GM21381 (cell line): Measurements from ENCODE around the gene SLC44A5.
"Not testable (repeated sequence)": the region's sequence is repeated elsewhere in the genome, so short reads cannot be mapped to it uniquely, and the experiment has no call there.

ENCODE experiments used
- ATAC-seq: cut with Tn5 transposase; IDR thresholded peaks from one replicate; pipeline ENCODE4 v1.9.1; 2021; ENCODE audit warnings: mild to moderate bottlenecking, moderate library complexity; ENCODE audit not compliant: unreplicated experiment

The SLC44A5 gene

DNA sequence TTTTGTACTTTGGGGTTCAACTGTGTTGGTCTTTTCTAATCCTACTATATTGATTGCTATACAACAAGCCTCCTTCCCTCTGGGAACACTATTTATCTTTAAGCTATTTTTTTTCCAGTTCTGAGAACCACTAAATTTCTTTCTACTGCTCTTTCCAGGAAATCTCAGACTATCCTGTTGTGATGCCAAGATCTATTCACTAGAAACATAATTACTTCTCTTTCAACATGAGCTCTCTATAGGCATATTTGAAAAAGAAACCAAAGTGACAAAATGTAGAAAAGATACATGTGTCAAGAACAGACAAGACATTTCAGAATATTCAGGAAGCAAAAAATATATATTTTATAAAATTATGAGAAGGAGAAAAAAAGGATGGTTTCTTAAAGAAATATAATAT lies 82.9 kb downstream of the SLC44A5 start:
- no peak for ATAC-seq

DNA sequence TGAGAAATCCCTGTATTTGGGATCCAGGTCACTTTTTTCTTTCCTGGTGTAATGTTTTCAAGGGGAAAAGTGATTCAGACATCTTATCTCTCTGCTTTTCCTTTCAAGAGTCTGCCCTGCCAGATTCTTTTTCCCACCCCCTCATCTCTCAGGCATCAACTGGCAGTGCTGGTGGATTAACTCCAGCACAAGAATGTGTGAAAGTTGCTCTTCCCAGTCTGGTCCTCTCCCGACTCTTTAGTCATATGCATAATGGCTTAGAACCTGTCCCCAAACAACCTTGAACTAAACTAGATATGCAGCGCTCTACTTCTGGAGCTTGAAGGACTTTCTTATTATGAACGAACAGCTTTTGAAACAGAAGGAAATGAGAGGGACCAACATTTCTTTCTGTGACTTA lies 88.5 kb downstream of the SLC44A5 start:
- ATAC-seq: no peak

DNA sequence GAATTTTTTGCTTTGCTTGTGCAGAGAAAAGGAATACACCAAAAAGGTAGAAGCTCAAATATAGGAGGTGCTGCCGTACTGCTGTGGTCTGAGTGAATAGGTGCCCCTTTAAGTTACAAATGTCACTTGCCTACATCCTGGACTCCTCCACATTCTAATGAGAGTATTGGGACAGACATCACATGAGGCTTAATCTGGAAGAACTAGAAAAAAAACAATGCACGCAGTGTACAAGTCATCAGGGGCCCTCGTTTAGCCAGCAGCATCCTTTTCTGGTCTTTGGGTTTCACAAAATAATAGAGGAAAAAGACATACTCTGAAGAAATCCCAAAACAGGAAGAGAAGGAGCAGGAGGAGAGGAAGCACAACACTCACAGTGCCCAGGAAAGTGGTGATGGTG lies 89.3 kb downstream of the SLC44A5 start:
- ATAC-seq: no peak

DNA sequence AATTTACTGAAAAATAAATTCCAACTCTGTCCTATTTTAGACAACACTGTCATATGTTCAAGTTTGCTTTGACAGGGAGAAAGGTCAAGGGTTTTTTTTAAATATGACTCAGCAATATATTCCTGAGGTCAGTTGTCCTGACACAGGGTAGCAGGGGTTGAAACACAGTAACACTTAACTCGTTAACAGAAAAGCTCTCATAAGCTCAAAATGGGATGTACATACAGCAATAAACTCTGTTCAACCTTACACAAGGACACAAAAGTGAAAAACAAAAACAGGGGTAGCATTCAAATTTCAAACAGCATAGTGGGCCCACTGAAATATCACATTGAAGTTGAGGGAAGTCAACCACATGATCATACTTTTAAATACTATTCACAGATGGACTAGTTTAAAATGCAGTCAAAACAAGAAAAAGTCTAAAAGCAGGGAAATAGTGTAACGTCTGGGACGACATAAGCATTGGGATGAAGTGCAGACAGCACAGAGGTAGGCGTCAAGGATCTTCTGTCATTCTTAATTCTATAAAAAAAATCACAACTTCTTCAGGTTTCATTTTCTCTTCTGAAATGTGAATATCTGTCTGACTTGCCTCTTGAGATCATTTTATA lies 89.9 kb downstream of the SLC44A5 start:
- ATAC-seq: no peak

DNA sequence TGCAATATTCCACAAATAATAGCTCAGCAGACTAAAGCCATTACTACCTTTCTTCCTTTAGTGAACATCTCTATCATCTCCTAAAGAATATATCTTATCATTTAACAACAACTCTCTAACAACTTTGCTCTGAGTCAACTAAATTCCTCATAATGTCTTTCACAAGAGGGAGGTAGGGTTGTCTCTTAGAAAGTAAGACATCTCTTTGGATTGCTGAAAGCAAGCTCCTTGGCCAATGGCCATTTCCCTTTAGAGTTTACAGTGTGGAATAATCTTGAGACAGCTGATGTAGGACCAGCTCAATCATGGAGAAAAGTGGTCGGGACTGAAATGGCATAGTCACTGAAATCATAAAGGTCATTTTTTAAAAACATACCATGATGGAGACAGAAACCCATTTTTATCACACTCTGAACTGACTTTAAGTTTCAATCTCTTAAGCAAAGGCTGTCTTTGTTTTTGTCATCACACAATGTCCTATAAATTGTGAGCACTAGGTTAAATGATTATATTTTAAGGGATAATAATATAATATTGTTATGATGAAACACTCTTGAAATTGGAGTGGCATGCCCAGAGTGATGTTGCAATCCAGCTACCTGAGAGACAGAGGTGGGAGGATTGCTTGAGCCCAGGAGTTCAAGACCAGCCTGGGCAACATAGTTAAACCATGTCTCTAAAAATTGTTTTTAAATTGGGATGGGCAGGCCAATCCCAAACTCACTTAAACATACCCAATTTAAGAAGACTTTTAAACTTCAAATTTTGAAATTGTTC lies 91.1 kb downstream of the SLC44A5 start:
- ATAC-seq: no peak

DNA sequence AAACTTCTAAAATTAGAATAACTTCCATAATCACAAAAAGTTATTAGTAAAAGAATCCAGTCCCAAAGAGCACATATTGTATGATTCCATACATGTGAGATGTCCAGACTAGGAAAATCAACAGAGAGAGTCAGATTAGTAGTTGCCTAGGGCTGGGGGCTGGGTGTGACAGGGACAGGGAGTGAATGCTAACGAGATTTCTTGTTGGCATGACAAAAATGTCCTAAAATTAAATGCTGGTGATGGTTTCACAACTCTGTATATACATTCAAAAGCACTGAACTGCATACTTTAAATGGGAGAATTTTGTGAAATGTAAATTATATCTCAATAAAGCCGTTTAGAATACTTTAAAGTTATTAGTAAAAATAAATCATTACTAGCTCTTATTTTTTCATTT lies 92.2 kb downstream of the SLC44A5 start:
- no peak for ATAC-seq

DNA sequence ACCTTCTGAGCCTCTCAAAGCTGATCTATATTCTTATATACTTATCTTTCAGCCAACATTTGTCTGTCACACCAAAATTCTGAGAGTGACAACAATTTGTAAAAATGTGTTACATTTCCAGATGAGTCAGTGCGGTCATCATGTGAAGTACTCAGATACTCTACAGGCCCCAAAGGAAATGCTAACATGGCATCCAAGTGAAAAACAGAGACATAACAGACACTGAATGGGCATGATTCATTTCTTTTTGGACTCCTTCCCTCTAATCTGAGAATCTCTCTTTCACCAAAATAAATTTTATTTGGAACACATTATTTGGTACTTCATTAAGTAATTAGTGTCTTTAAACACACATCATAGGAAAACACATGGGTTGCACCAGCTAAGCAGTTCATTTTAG lies 96.6 kb downstream of the SLC44A5 start:
- ATAC-seq: no peak

DNA sequence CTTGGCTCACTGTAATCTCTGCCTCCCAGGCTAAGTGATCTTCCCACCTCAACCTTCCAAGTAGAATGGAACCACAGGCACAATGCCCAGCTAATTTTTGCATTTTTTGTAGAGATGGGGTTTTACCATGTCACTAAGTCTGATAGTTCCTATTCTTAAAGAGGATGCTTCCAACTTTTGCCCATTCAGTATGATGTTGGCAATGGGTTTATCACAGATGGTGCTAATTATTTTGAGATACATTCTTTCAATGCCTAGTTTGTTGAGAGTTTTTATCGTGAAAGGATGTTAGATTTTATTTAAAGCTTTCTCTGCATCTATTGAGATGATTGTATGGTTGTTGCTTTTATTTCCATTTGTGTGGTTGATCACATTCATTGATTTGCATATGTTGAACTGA lies 103.9 kb downstream of the SLC44A5 start:
- no peak for ATAC-seq

DNA sequence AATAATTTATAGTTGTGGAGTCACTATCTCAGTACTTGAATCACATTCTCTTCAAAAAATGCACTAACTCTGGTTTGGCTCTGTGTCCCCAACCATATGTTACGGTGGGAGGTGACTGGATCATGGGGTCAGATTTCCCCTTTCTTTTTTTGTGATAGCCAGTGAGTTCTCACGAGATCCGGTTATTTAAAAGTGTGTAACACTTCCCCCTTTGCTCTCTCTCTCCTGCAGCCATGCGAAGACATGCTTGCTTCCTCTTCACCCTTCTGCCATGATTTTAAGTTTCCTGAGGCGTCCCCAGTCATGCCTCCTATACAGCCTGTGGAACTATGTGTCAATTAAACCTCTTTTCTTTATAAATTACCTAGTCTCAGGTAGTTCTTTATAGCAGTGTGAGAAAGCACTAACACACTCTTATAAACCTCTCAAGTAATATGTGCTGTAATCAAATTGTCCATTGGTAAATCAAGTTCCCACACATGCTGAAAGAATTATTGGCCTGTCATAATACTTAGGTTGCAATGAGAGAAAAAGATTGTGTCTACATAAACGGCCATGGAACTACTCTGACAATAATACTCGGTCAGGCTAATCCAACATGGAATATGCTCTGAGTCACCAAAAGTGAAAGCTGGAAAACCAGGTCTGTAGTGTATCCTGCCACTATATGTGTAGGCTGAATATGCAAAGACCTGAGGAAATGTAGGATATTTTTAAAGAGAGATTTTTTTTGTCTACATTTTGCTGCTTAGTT lies 107.5 kb downstream of the SLC44A5 start:
- no peak for ATAC-seq

DNA sequence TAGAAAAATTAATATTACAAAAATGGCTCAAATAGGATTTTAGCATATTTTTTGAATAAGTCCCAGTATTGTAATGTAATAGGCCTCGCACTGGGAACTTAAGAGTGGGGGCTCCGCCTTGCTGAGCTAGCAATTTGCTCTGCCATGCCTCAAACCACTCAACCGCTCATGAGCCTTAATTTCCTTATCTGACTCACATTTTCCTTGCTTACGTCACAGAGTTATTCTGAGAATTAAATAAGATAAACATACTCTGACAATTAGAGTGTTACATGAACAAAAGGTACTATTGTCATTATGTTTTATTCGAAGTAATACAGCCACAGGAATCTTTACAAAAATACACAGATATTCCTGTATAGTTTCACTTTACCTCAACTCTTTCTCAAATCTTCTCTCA lies 108.1 kb downstream of the SLC44A5 start:
- ATAC-seq: no peak

DNA sequence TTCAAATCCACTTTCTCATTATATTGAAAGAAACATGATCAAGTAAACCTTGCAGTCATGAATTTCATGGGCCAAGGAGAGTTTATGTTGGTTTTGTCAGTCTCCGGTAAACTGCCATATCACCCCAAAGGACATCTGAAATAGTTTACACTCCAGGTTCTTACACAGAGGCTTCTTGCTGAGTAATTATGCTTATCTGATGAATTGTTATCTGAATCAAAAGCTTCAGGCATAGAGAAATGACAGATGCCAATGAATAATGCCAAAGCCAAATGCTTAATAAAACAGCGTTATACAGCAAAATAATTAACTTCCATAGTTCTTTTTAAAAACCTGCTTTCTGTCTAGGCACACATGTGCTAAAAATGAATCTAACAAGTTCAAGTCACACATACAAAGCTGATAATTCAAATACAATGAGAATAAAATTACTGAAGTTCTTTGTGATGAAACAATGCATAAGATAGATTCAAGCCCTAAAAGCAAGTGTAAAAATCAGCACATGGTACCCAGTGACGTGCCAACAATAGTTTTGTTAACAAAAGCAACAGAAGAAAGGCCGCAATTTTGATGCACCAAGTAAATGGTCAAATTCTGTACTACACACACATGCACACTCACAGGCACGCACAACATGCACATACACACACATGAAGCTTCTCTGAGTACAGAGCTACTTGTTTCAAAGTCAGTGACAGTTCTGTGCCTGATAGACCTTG lies 109.2 kb downstream of the SLC44A5 start:
- ATAC-seq: no peak

DNA sequence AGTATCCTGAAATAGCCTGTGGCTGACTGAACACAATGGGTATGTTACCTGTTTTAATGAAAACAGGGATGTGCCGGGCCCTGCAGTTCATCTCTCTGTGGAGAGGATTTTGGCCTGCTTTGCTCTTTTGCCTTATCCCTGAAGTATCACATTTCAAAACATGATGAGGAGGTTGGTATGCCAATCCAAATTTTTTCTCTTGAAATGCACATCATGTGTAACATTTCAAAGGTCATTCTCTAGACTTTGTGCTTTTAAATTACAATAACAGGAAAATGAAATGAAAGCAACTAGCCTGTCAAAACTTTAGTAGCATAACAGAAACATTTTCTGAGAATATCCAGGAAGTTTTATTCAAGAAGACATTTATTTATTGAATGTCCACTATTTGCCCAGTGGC lies 118.9 kb downstream of the SLC44A5 start:
- no peak for ATAC-seq

DNA sequence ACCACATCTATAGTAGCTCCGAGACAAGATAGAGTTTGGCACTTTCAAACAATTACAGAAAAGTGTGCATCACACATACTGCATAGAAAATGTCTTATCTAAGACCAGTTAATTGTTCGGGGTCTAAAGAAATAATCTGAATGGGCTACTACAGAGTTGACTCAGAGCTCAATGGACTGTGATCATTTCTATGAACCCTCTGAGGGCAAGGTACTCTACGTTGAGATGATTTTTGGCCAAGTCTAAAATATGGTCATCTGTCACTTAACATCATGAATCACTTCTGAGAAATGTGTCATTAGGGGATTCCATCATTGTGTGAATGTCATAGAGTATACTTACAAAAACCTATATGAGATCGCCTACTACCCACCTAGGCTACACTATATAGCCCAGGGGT lies 123.5 kb downstream of the SLC44A5 start:
- no peak for ATAC-seq

DNA sequence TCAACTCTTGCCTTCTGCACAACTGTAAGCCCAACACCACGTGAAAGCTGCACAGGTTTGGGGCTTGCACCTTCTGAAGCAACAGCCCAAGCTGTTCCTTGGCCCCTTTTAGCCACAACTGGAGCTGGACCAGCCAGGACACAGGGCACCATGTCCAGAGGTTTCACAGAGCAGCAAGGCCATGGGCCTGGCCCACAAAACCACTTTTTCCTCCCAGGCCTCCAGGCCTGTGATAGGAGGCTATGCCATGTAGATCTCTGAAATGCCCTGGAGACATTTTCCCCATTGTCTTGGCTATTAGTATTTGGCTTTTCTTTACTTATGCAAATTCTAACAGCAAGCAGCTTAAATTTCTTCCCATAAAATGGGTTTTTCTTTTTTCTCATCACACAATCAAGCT lies 126.1 kb downstream of the SLC44A5 start:
- ATAC-seq: no peak

DNA sequence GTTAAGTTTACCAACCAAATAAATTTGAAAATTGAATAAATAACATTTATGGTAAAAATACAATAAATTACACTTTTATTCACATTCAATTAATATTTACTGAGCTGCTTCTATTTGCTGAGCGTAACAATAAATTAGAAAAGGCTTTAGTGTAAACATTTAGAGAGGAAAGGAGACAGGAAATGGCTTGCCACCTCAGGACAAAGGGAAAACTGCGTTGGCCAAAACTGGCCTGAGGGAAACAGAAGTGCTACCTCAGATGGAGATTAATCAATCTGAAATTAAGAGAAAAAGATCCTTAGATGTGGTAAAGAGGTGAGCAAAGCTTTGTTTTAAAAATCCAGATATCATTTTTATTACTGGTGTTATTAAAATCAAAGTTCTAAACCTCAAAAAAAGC lies 128.0 kb downstream of the SLC44A5 start:
- no peak for ATAC-seq

DNA sequence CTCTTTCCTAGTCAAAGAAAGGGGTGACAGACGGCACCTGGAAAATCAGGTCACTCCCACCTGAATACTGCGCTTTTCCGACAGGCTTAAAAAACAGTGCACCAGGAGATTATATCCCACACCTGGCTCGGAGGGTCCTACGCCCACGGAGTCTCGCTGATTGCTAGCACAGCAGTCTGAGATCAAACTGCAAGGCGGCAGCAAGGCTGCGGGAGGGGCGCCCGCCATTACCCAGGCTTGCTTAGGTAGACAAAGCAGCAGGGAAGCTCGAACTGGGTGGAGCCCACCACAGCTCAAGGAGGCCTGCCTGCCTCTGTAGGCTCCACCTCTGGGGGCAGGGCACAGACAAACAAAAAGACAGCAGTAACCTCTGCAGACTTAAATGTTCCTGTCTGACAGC lies 134.4 kb downstream of the SLC44A5 start:
- not testable (repeated sequence) for ATAC-seq

DNA sequence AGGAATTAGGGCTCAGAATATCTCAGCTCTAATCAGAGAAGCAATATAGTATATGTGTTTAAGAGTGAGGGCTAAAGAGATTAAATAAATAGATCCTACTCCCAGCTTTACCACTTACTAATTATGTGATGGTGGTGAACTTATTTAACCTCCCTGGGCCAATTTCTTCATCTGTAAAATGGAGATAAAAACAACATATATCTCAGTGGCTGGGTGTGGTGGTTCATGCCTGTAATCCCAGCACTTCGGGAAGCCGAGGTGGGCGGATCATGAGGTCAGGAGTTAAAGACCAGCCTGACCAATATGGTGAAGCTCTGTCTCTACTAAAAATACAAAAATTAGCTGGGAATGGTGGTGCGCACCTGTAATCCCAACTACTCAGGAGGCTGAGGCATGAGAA lies 135.2 kb downstream of the SLC44A5 start:
- ATAC-seq: no peak

DNA sequence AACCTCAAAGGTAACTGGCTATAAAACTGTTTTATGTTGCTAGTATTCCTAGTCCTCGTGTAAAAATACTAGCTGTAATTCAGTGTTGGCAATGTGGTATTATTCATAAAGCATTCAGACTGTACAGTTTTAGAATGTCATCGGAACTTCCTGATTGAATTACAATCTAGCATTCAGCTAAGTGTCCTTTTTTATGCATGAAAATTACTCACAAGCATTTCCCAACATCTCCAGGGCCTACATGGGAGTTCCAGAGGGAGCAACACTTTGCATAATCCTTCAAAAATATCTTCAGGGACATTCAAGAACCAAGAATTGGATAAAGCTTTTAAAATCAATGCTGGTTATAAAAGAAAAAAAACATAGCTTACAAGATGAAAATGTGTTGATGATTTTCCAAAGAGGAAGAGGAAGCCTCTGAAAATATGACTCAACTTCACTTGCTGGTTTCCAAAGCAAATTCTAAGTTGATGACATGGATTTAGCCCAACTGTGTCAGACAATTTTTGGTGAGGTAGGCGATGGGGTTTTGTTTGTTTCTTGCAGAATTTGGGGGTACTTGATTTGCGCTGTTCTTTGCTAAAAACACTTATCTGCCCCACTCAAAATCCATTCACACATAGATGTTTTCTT lies 137.8 kb downstream of the SLC44A5 start:
- no peak for ATAC-seq

DNA sequence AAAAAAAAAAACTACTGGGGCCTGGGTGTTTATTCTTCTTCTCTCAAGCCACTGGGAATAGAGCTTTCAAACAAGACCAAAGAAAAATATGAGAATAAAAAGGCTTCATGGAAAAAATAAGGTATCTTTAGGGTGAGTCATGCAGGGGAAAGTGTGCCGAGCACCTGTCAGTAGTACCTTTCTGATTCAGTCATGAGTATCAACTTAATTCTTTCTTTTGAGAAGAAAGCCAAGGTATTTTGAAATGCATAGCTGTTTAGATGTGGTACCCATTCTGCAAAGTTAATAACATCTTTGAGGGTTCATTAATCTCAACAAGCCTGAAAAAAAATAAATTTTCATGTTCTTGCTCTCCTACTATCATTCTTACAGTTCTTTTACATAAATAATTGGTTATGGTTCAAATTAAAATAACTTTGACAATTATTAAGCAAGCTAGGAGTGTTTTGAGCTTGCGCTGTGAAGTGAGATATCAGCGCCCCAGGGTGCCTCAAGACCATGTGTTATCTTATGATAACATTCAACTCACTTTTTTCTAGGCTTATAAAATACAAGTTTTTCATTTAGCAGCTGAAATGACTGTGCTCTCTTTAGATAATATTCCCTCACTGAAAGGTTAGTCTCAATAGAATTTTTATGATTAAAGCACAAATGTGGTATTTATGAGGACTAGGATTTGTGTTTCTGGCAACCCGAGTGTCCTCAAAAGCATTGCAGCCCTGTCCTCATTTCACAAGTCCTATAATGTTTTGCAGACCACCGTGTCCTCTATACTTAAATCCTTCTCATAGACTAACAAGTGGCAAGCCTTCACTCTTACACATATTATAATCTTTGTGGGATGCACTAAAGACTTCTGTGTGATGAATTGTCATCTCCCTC lies 138.6 kb downstream of the SLC44A5 start:
- ATAC-seq: no peak

DNA sequence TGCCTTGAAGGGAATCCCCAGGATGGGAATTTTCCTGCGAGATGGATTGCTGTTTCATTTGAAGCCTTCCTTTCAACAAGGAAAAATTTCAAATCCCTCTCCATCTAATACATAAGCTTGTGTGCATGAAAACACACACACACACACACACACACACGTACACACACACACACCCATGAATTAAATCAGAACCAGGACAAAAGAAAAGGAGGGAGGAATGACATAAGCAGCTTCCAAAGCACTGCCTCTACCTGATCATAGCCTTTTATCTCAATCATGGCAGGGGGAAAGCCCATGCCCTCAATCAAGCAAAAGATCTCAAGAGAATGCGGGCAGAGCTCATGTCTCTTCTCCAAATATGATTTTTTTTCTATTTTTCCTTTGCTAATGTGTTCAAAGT lies 139.7 kb downstream of the SLC44A5 start:
- ATAC-seq: no peak
